HG02763 (cell line): ENCODE results near the gene ZBTB43.
"Not testable (repeated sequence)": the region's sequence is repeated elsewhere in the genome, so short reads cannot be mapped to it uniquely, and the experiment has no call there.

Experiments used
- ATAC-seq: cut with Tn5 transposase; IDR thresholded peaks from one replicate; pipeline ENCODE4 v1.9.1; 2021; ENCODE audit warnings: mild to moderate bottlenecking, moderate library complexity; ENCODE audit not compliant: unreplicated experiment

Gene ZBTB43

GRCh38 chr9:126822873-126823272 lies 18.0 kb downstream of the ZBTB43 start:
- no peak for ATAC-seq

DNA sequence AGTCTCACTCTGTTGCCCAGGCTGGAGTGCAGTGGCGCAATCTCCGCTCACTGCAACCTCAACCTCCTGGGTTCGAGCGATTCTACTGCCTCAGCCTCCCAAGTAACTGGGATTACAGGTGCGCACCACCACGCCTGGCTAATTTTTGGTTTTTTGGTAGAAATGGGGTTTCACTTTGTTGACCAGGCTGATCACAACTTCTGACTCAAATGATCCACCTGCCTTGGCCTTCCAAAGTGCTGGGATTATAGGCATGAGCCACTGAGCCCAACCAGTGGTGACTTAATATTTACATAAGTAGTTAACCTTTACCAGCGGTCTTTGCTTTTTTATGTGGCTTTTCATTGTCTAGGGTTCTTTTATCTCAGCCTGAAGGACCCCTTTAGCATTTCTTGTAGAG lies 19.2 kb downstream of the ZBTB43 start:
- not testable (repeated sequence) for ATAC-seq

- ATAC-seq, result no peak
These were observed 22.4 kb downstream of the ZBTB43 start for GRCh38 chr9:126827227-126827626.

DNA sequence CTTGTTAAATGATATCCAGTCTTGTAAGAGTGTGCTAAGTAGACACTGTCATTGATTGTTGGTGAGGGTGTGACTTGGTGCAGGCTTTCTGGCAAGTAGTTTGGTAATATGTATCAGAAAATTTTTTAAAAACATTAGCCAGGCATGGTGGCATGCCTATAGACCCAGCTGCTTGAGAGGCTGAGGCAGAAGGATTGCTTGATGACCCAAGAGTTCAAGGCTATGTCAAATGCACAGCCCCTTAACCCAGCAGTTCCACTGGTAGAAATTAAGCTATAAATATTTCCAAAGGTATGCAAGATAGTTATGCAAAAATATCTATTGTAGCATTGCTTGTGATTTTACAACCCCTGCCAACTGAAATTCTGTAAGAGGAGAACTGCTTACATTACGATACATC lies 24.2 kb downstream of the ZBTB43 start:
- no peak for ATAC-seq

GRCh38 chr9:126830827-126831226 lies 26.0 kb downstream of the ZBTB43 start:
- ATAC-seq, result no peak

DNA sequence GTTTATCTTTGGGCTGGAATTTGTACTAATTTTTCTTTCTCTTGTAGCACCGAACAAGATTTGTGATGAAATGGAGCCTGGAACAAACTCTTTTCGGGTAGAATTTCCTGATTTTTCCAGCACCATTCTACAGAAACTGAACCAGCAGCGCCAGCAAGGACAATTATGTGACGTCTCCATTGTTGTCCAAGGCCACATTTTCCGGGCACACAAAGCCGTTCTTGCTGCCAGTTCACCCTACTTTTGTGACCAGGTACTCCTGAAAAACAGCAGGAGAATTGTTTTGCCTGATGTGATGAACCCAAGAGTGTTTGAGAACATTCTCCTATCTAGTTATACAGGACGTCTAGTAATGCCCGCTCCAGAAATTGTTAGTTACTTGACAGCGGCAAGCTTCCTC lies 27.6 kb downstream of the ZBTB43 start:
- ATAC-seq, result no peak

- no peak for ATAC-seq
These were observed 28.2 kb downstream of the ZBTB43 start for GRCh38 chr9:126833020-126833419.

DNA sequence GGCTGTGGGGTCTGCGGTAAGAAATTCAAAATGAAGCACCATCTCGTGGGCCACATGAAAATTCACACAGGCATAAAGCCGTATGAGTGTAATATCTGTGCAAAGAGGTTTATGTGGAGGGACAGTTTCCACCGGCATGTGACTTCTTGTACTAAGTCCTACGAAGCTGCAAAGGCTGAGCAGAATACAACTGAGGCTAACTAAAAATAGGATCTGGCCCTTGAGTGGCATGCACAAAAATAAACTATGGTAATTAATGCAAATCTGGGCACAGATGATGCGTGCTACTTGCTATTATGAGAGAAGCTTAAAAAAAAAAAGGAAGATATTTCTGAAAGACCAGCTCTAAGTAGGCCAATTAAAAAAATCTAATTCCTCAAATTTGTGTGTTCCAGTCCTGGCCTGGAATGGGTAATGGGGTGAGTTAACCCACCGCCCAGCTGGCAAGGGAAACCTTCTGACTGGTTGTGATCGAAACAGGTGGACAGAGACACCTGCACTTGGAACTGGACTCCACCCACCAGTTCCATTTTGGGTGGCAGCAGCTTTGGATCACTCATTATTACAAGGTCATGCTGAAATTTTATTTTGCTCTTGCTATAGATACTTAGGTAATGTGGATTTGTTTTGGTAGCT lies 29.0 kb downstream of the ZBTB43 start:
- ATAC-seq, result no peak

- no peak for ATAC-seq
These were observed 29.8 kb downstream of the ZBTB43 start for GRCh38 chr9:126834672-126835071.

GRCh38 chr9:126836216-126836615 lies 31.4 kb downstream of the ZBTB43 start:
- ATAC-seq, result no peak

GRCh38 chr9:126838055-126838811 lies 33.4 kb downstream of the ZBTB43 start:
- peak; percentile 11 for ATAC-seq

- peak; percentile 48 for ATAC-seq
These were observed 34.1 kb downstream of the ZBTB43 start for GRCh38 chr9:126838895-126839294.

DNA sequence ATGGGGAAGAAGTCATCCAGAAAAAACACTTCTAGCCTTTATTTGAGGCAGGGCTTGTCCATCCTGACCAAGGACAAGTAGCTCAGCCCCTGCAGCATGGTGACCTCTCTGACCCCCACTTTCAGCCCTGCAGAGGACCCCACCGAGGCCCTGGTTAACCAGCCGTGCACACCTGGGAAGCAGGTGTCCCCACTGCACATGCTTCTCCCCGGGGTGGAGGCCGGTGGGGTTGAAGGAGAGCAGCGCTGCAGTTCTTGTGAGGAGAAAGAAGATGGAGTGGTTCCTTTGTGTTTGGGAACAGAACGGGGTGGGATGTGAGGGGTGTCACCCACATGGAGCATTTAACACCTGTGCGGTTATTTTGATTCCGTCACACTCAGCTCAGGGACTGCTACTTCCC lies 34.5 kb downstream of the ZBTB43 start:
- ATAC-seq, result no peak

- no peak for ATAC-seq
These were observed 37.5 kb downstream of the ZBTB43 start for GRCh38 chr9:126842220-126842842.

GRCh38 chr9:126842977-126843799 lies 38.3 kb downstream of the ZBTB43 start:
- no peak for ATAC-seq

DNA sequence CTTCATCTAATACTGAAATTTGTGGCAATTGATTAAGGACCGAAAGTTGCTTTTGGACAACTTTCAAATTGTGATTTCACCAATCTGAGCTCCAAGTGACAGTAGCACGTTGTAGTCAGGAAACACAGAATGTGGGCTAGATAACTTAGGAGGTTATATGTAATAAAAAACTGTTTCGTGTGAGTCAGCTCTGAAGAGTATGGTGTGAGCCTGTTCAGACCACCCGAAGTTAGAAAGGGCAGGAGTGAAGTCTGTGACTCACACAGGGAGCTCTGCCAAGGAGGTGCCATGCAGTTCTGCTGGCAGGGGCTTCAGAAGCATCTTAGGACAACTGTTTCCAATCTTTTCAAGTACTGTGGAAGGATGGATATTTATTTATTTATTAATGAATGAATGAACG lies 39.2 kb downstream of the ZBTB43 start:
- no peak for ATAC-seq

DNA sequence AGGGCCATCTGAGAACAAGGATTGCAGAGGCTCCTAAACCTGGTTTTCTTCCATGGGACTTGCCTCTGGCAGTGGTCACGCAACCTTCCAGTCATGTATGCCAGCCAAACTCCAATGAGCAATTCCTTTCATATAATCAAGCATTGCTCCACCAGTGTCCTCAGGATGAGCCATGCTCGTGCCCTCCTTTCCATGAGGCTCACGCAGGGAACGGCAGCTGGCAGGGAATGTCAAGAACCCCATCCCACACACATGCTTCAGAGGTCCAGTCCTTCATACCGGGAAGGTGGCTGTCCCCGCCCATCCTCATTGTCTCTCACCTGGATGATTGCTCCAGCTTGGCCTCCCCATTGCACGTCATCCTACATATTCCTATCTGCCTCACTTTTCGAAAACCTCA lies 42.2 kb downstream of the ZBTB43 start:
- no peak for ATAC-seq

- no peak for ATAC-seq
These were observed 44.9 kb downstream of the ZBTB43 start for GRCh38 chr9:126849591-126850225.

DNA sequence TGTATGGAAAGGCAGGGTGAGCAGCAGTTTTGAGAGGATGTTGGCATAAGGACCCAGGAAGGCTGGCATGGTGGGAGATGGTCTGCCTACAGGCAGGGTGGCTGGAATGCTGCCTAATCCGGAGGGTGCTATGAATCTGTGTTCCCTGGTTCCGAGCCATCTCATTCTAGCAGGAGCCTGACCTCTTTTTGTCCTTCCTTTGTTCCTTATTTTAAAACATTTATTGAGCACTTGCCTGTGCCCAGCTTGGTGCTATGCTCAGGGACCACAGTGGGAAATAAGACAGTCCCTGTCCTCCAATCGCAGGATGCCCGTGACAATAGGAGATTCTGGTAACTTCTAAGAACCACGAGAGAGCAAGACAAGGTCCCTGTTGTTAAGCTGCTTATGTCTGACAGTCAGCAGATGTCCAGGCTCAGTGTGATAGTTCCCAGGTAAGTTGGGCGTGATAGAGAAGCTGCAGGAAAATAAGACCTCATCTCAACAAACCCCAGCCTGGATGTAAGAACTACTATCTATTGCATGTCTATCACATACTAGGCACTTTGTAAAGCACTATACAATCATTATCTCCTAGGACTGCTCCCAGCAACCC lies 46.5 kb downstream of the ZBTB43 start:
- ATAC-seq, result no peak

DNA sequence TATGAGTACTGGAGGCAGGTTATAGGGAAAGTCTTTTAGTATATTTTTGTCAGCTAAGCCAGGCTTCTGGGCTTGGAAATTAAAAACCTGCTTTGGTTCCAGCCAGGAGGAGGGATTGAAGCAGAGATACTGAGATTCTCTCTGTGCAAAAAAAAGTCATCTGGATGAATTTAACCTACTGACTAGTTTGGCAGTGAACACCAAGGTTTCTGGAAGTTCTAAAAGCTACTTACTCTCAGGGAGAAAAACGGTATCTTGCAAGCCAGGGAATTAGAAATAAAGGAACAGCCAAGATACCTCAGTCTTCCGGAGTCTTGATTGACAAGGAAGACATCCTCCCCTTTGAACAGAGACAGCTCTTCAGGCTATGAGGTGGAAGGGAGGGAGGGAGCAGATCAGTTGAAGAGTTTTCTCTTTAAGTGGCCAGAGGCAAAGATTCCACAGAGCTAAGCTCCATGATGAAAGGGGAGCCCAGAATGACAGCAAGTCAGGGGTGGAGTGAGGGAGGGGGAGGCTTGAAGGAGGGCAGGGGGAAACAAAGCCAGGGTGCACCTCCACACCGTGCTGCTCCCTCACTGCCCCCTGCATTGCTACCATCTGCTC lies 47.3 kb downstream of the ZBTB43 start:
- ATAC-seq, result no peak
